Caco-2 (cell line): ENCODE measurements around the gene HK3. TPM values are rescaled to one million over a fixed set of nuclear protein-coding genes. Genes with fewer than 3 reads are reported as not detected.

ENCODE experiments used
- BruUV-seq: library from RNA; stranded (reverse); fragments of 400-500 nt; replicated peaks from 2 replicates; lab custom pipeline; 2021; lab: Mats Ljungman, UMichigan
- CTCF ChIA-PET: fragments of 300-600 bp; sonication (Branson Sonifier 250); formaldehyde crosslinking; loops from one replicate; lab custom pipeline; 2022; ENCODE audit warnings: antibody characterized with exemption; lab: Charles Lee
- POLR2A ChIA-PET: fragments of 300-600 bp; sonication (Branson Sonifier 250); formaldehyde crosslinking; loops from one replicate; lab custom pipeline; 2022; ENCODE audit warnings: antibody characterized with exemption; lab: Charles Lee
- DNase-seq, 2 experiments: peaks; one replicate each; pipeline versions ENCODE4 v3.0.0 to v3.0.0-alpha.2; 2020 to 2022
- H3K27me3 ChIP-seq: replicated peaks from 2 replicates; pipeline ENCODE4 v1.6.0; 2011; ENCODE audit warnings: low read length; ENCODE audit not compliant: control insufficient read depth, insufficient read depth
- H3K36me3 ChIP-seq: 2 replicates; pipeline ENCODE4 v1.5.1; 2011; ENCODE audit warnings: low read length; ENCODE audit not compliant: control insufficient read depth, insufficient read depth
- H3K4me1 ChIP-seq: fragments of 250-450 bp; sonication (Bioruptor Pico); 2 replicates; pipeline ENCODE4 v1.5.1; 2020; ENCODE audit warnings: mild to moderate bottlenecking
- H3K4me3 ChIP-seq: 2 replicates; pipeline ENCODE4 v1.5.1; 2011; ENCODE audit warnings: low read depth, mild to moderate bottlenecking, control low read depth, low read length
- H3K9me3 ChIP-seq: fragments of 250-450 bp; sonication (Bioruptor Pico); 2 replicates; pipeline ENCODE4 v1.5.1; 2020; ENCODE audit warnings: mild to moderate bottlenecking, moderate library complexity
- H3K27ac Mint-ChIP-seq: one replicate; pipeline ENCODE4 v1.8.0; 2022; ENCODE audit warnings: mixed read lengths; ENCODE audit not compliant: unreplicated experiment
- H3K27me3 Mint-ChIP-seq: one replicate; pipeline ENCODE4 v1.8.0; 2022; ENCODE audit warnings: mixed read lengths; ENCODE audit not compliant: insufficient read depth, unreplicated experiment
- H3K36me3 Mint-ChIP-seq: one replicate; pipeline ENCODE4 v1.8.0; 2022; ENCODE audit warnings: mild to moderate bottlenecking, mixed read lengths; ENCODE audit not compliant: insufficient read depth, unreplicated experiment
- H3K4me1 Mint-ChIP-seq: one replicate; pipeline ENCODE4 v1.8.0; 2022; ENCODE audit warnings: low read depth, mixed read lengths; ENCODE audit not compliant: unreplicated experiment
- H3K4me3 Mint-ChIP-seq: one replicate; pipeline ENCODE4 v1.8.0; 2022; ENCODE audit warnings: mild to moderate bottlenecking, moderate library complexity, mixed read lengths; ENCODE audit not compliant: unreplicated experiment
- H3K9me3 Mint-ChIP-seq: one replicate; pipeline ENCODE4 v1.8.0; 2022; ENCODE audit warnings: mixed read lengths; ENCODE audit not compliant: unreplicated experiment
- intact Hi-C: fragments of 100-400 bp; cut with micrococcal nuclease; formaldehyde crosslinking; loops from one replicate; pipeline ENCODE4 v1.10.0; 2022; ENCODE audit not compliant: unreplicated experiment
- total RNA-seq: library from RNA; stranded (reverse); gene quantifications from 2 replicates; pipeline ENCODE4 v1.2.3, GENCODE V29; 2022
- TF ChIP-seq, protein P1 (sequence below), 2 experiments: fragments of 200-600 bp in 1 of 2; IDR thresholded peaks; 1 replicate in 1 of 2; 2 replicates in 1 of 2; pipeline versions ENCODE4 v1.5.1 to v1.8.0; 2011 to 2022; ENCODE audit warnings: antibody characterized with exemption in 1 of 2, control low read depth in 1 of 2, inconsistent platforms in 1 of 2, low read depth in 1 of 2, low read length in 1 of 2, mild to moderate bottlenecking in 1 of 2, moderate library complexity in 1 of 2; ENCODE audit not compliant: insufficient read depth in 1 of 2, severe bottlenecking in 1 of 2, unreplicated experiment in 1 of 2

HK3 gene
- total RNA-seq, 1 experiment from 2014 or later, result 0.29 TPM

DNA sequence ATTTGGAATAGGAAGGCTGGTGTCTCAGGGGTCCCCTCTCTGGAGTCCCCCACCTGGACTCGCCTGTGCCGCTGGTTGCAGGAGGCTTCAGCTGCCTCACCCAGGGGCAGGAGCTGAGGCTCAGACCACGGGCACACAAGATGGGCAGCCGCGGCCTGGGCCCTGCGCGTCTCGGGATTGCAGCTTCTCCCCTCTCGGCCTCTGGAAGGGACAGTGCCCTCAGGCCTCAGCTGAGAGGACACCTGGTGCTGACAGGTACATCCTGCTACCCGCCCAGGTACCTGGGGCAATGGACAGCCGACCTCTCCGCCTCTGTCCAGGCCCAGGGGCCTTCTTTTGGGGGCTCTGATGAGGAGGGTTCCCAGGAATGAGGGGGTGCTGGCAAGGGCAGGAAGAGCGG lies 50.5 kb downstream of the HK3 start:
- TF ChIP-seq, protein P1, sequence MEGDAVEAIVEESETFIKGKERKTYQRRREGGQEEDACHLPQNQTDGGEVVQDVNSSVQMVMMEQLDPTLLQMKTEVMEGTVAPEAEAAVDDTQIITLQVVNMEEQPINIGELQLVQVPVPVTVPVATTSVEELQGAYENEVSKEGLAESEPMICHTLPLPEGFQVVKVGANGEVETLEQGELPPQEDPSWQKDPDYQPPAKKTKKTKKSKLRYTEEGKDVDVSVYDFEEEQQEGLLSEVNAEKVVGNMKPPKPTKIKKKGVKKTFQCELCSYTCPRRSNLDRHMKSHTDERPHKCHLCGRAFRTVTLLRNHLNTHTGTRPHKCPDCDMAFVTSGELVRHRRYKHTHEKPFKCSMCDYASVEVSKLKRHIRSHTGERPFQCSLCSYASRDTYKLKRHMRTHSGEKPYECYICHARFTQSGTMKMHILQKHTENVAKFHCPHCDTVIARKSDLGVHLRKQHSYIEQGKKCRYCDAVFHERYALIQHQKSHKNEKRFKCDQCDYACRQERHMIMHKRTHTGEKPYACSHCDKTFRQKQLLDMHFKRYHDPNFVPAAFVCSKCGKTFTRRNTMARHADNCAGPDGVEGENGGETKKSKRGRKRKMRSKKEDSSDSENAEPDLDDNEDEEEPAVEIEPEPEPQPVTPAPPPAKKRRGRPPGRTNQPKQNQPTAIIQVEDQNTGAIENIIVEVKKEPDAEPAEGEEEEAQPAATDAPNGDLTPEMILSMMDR (IDR thresholded peaks at IDR 0.05; ENCODE audit: insufficient read depth in 1 of 2, low read depth in 1 of 2, low read length in 1 of 2, severe bottlenecking in 1 of 2, unreplicated experiment in 1 of 2), result no peak
- Mint-ChIP-seq H3K4me3 (no peak overlapping the region), H3K36me3 (peaks cover 8% of the 10 kb centered on the region), H3K27ac (no peak overlapping the region), H3K9me3 (no peaks in the 10 kb centered on the region), H3K4me1 (no peaks in the 10 kb centered on the region), H3K27me3 (peaks cover 12% of the 10 kb centered on the region)
- H3K36me3 ChIP-seq, result no peaks in the 10 kb centered on the region
- DNase-seq, result no peak
- H3K27me3 ChIP-seq, result no peaks in the 10 kb centered on the region
- ChIA-PET CTCF (no interaction called here), POLR2A (no interaction called here)
- no TSS peak for BruUV-seq
- intact Hi-C loops, result no loop called here
- H3K9me3 ChIP-seq, result no peaks in the 10 kb centered on the region
- H3K4me1 ChIP-seq, result no peaks in the 10 kb centered on the region
- H3K4me3 ChIP-seq, result no peak overlapping the region

DNA sequence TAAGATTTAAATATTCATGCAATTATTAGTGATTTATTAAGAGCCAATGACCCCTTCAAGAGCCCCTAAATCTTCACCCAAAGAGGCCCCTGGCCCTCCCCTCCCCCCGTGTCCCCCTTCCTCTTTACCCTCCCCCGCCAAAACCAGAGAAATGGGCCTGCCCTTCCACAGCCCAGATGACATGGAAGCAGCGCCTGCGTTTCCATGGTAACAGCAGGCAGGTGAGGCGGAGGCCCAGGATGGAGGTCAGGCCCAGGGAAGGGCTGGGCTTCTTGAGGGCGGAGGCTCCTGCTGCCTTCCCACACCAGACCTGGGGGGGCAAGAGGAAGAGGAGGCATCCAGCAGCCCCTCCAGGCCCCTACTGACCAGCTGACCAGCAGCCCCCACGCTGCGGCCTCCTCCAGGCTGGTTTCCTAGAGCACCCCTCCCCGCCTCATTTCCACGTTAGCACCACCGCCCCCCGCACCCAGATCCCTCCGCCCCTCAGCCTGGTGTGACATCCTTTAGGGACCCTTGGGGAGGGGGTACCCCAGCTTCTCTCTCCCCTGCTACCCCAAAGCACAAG lies 51.3 kb downstream of the HK3 start:
- Mint-ChIP-seq H3K36me3 (peaks cover 8% of the 10 kb centered on the region), H3K9me3 (no peaks in the 10 kb centered on the region), H3K27me3 (peaks cover 12% of the 10 kb centered on the region), H3K4me3 (no peak overlapping the region), H3K27ac (no peak overlapping the region), H3K4me1 (no peaks in the 10 kb centered on the region)
- H3K27me3 ChIP-seq, result no peaks in the 10 kb centered on the region
- H3K4me3 ChIP-seq, result no peak overlapping the region
- H3K36me3 ChIP-seq, result no peaks in the 10 kb centered on the region
- CTCF ChIA-PET, result no interaction called here
- POLR2A ChIA-PET, result no interaction called here
- H3K9me3 ChIP-seq, result no peaks in the 10 kb centered on the region
- BruUV-seq, result no TSS peak
- TF ChIP-seq, protein P1 (IDR thresholded peaks at IDR 0.05; ENCODE audit: insufficient read depth in 1 of 2, low read depth in 1 of 2, low read length in 1 of 2, severe bottlenecking in 1 of 2, unreplicated experiment in 1 of 2), result no peak
- DNase-seq, result no peak
- no peaks in the 10 kb centered on the region for H3K4me1 ChIP-seq
- intact Hi-C loops, result no loop called here

DNA sequence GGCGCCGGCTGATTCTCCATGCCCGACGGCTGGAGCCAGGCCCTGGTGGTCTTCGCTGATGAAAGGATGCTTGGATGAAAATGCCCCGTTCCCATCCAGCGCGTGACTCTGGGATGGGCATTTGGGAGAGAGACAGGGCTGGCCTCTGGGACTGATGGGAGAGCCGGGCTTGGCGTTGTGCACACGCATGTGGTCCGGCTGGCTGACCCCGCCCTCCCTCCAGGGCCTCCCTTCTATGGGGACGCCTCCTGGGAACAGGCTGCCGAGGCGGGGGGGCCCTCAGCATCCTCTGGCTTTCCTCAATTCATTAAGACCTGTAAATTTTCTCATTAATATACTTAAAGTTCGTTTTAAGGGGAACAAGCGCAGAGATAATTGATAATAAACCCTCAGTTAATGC lies 52.0 kb downstream of the HK3 start:
- Histone ChIP-seq H3K9me3 (no peaks in the 10 kb centered on the region), H3K36me3 (no peaks in the 10 kb centered on the region), H3K27me3 (no peaks in the 10 kb centered on the region), H3K4me1 (no peaks in the 10 kb centered on the region), H3K4me3 (no peak overlapping the region)
- no TSS peak for BruUV-seq
- CTCF ChIA-PET, result no interaction called here
- H3K27ac Mint-ChIP-seq, result no peak overlapping the region
- POLR2A ChIA-PET, result no interaction called here
- no peaks in the 10 kb centered on the region for H3K9me3 Mint-ChIP-seq
- H3K27me3 Mint-ChIP-seq, result peaks cover 12% of the 10 kb centered on the region
- no peaks in the 10 kb centered on the region for H3K4me1 Mint-ChIP-seq
- no peak for DNase-seq
- intact Hi-C loops, result no loop called here
- H3K36me3 Mint-ChIP-seq, result peaks cover 8% of the 10 kb centered on the region
- H3K4me3 Mint-ChIP-seq, result no peak overlapping the region
- TF ChIP-seq, protein P1 (IDR thresholded peaks at IDR 0.05; ENCODE audit: insufficient read depth in 1 of 2, low read depth in 1 of 2, low read length in 1 of 2, severe bottlenecking in 1 of 2, unreplicated experiment in 1 of 2), result no peak
